HEK293T (cell line): Measurements from ENCODE around the gene RNF114.
"Not testable (repeated sequence)": the region's sequence is repeated elsewhere in the genome, so short reads cannot be mapped to it uniquely, and the experiment has no call there.

ENCODE experiments used
- CTCF ChIA-PET: fragments of 350-600 bp; formaldehyde crosslinking; extraction: SDS; loops from one replicate; lab custom pipeline; 2021; ENCODE audit warnings: antibody characterized with exemption, inconsistent platforms; lab: Yijun Ruan, JAX
- POLR2A ChIA-PET: fragments of 350-600 bp; formaldehyde crosslinking; extraction: SDS; loops from one replicate; lab custom pipeline; 2020; ENCODE audit warnings: antibody characterized with exemption, inconsistent platforms; lab: Yijun Ruan, JAX
- DNase-seq: peaks from one replicate; pipeline ENCODE4 v3.0.0; 2012; ENCODE audit warnings: mixed read lengths; ENCODE audit errors: extremely low spot score
- ARNT ChIP-seq: fragments of 450-650 bp; IDR thresholded peaks from 2 replicates; pipeline ENCODE4 v1.6.1; 2017; ENCODE audit warnings: mild to moderate bottlenecking
- BHLHE40 ChIP-seq: fragments of 450-650 bp; IDR thresholded peaks from 2 replicates; pipeline ENCODE4 v1.6.1; 2016; ENCODE audit warnings: mild to moderate bottlenecking, moderate library complexity, borderline replicate concordance
- CTBP1 ChIP-seq: fragments of 450-650 bp; IDR thresholded peaks from 2 replicates; pipeline ENCODE4 v1.6.1; 2016; ENCODE audit warnings: borderline replicate concordance
- ELF4 ChIP-seq: fragments of 450-650 bp; IDR thresholded peaks from 2 replicates; pipeline ENCODE4 v1.6.1; 2017; ENCODE audit warnings: antibody characterized with exemption
- FOXA1 ChIP-seq: fragments of 450-650 bp; IDR thresholded peaks from 2 replicates; pipeline ENCODE4 v1.6.1; 2016; ENCODE audit warnings: mild to moderate bottlenecking
- FOXK2 ChIP-seq: fragments of 450-650 bp; IDR thresholded peaks from 2 replicates; pipeline ENCODE4 v1.6.1; 2016; ENCODE audit warnings: mild to moderate bottlenecking
- FOXM1 ChIP-seq: fragments of 450-650 bp; IDR thresholded peaks from 2 replicates; pipeline ENCODE4 v1.6.1; 2017; ENCODE audit warnings: mild to moderate bottlenecking, borderline replicate concordance
- HDGF ChIP-seq: fragments of 450-650 bp; IDR thresholded peaks from 2 replicates; pipeline ENCODE4 v1.6.1; 2017; ENCODE audit warnings: antibody characterized with exemption, borderline replicate concordance
- L3MBTL2 ChIP-seq: fragments of 450-650 bp; conservative IDR thresholded peaks from 2 replicates; pipeline ENCODE4 v1.6.1; 2016; ENCODE audit warnings: mild to moderate bottlenecking
- LEF1 ChIP-seq: fragments of 450-650 bp; IDR thresholded peaks from 2 replicates; pipeline ENCODE4 v1.6.1; 2017; ENCODE audit warnings: mild to moderate bottlenecking, borderline replicate concordance
- NFRKB ChIP-seq: fragments of 450-650 bp; IDR thresholded peaks from 2 replicates; pipeline ENCODE4 v1.6.1; 2016; ENCODE audit warnings: mild to moderate bottlenecking, moderate library complexity
- PKNOX1 ChIP-seq: fragments of 450-650 bp; IDR thresholded peaks from 2 replicates; pipeline ENCODE4 v1.6.1; 2016
- SP1 ChIP-seq: fragments of 450-650 bp; IDR thresholded peaks from 2 replicates; pipeline ENCODE4 v1.6.1; 2017
- SUZ12 ChIP-seq: fragments of 450-650 bp; IDR thresholded peaks from 2 replicates; pipeline ENCODE4 v1.6.1; 2016; ENCODE audit warnings: mild to moderate bottlenecking
- TARDBP ChIP-seq: fragments of 450-650 bp; IDR thresholded peaks from 2 replicates; pipeline ENCODE4 v1.6.1; 2016
- ZNF384 ChIP-seq: fragments of 450-650 bp; IDR thresholded peaks from 2 replicates; pipeline ENCODE4 v1.6.1; 2016

Gene RNF114

GRCh38 chr20:49955167-49955566, 19.0 kb downstream of the RNF114 start:
- TF ChIP-seq ARNT, result no peak
- TF ChIP-seq L3MBTL2, result no peak
- TF ChIP-seq FOXA1, result no peak
- no peak for TF ChIP-seq TARDBP
- no peak for TF ChIP-seq BHLHE40
- no peak for TF ChIP-seq PKNOX1
- no peak for TF ChIP-seq HDGF
- no peak for TF ChIP-seq SP1
- TF ChIP-seq LEF1, result no peak
- no peak for TF ChIP-seq ZNF384
- no peak for TF ChIP-seq FOXK2
- TF ChIP-seq SUZ12, result no peak
- no peak for TF ChIP-seq NFRKB
- TF ChIP-seq FOXM1, result no peak
- ChIA-PET CTCF (interaction anchor here (1.3 kb wide), 1 partner anchor 9 kb away, joined by 3 read pairs; no protein-coding TSS in a partner anchor), POLR2A (no interaction called here)
- no peak for DNase-seq

GRCh38 chr20:49955830-49956396, 19.7 kb downstream of the RNF114 start:
- CTCF ChIA-PET, result interaction anchor here (0.8 kb wide), 1 partner anchor 10 kb away, joined by 3 read pairs; no protein-coding TSS in a partner anchor
- POLR2A ChIA-PET, result not testable (repeated sequence)

GRCh38 chr20:49956689-49957088, 20.5 kb downstream of the RNF114 start:
- CTCF ChIA-PET, result no interaction called here
- POLR2A ChIA-PET, result no interaction called here
- TF ChIP-seq NFRKB, result no peak
- TF ChIP-seq L3MBTL2, result no peak
- TF ChIP-seq SUZ12, result no peak
- TF ChIP-seq LEF1, result no peak
- TF ChIP-seq CTBP1, result no peak
- TF ChIP-seq SP1, result no peak
- TF ChIP-seq TARDBP, result no peak
- no peak for TF ChIP-seq FOXA1
- TF ChIP-seq ZNF384, result no peak
- DNase-seq, result no peak

More at GRCh38 chr20:49955830-49956396, 19.7 kb downstream of the RNF114 start:
- not testable (repeated sequence) for DNase-seq

- POLR2A ChIA-PET, DNase-seq, CTCF ChIA-PET: not testable (repeated sequence)
These were observed 21.1 kb downstream of the RNF114 start for GRCh38 chr20:49957089-49957938.

- no peak for TF ChIP-seq HDGF
- no peak for TF ChIP-seq L3MBTL2
- no peak for TF ChIP-seq FOXK2
- TF ChIP-seq ELF4, result no peak
- TF ChIP-seq FOXM1, result no peak
- no peak for DNase-seq
- ChIA-PET CTCF (no interaction called here), POLR2A (no interaction called here)
These were observed 25.2 kb downstream of the RNF114 start for GRCh38 chr20:49961413-49961812.

GRCh38 chr20:49964964-49965780, 29.0 kb downstream of the RNF114 start:
- ChIA-PET POLR2A (no interaction called here), CTCF (interaction anchor here (0.9 to 1.6 kb wide), 7 partner anchors 9 to 151 kb away, joined by 3 to 5 read pairs (median 3); no protein-coding TSS in a partner anchor)
- DNase-seq, result peak; percentile 81
- TF ChIP-seq SUZ12 (no peak), PKNOX1 (peak; percentile 72)

GRCh38 chr20:49965781-49966305, 29.6 kb downstream of the RNF114 start:
- TF ChIP-seq NFRKB (no peak), FOXM1 (no peak), HDGF (no peak), ARNT (no peak), L3MBTL2 (no peak), ZNF384 (no peak), PKNOX1 (no peak), FOXA1 (no peak), TARDBP (no peak), CTBP1 (no peak), SUZ12 (no peak), SP1 (no peak), LEF1 (no peak), BHLHE40 (no peak), ELF4 (no peak)
- ChIA-PET POLR2A (no interaction called here), CTCF (interaction anchor here (1.0 to 1.3 kb wide), 3 partner anchors 8 to 13 kb away, joined by 3 to 5 read pairs (median 3); no protein-coding TSS in a partner anchor)

More at GRCh38 chr20:49965781-49966305, 29.6 kb downstream of the RNF114 start:
- no peak for DNase-seq
